ENCODE measurements around the gene SLC12A5.

The SLC12A5 gene

DNA sequence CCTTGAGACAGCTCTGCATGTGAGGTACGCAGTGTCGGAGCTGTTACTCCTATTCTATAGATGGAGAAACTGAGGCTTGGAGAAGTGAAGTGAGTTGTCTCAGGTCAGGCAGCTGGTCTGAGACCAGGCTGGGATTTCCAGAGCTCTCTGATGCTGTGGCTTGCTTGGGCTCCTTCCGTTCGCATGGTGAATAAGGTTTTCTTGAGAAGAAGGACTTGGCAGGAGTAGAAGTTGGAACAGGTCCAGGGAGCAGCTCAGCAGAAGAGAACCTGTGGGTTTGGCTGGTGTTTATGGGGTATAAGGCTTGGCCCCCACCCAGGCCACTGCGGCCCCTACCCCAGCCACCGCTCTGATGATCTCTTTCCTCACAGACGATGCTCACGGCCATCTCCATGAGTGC lies 7.4 kb downstream of the SLC12A5 start:
- DNase-seq (ENCODE audit: extremely low spot score), result no peak
- CTCF ChIA-PET, result interaction anchor here (4.1 kb wide), 1 partner anchor 13 kb away, joined by 23 read pairs; no protein-coding TSS in a partner anchor
- TF ChIP-seq CTCF (IDR thresholded peaks at IDR 0.05; ENCODE audit: control extremely low read depth, extremely low read depth, low read depth, missing control alignments), result no peak
- POLR2A ChIA-PET, result no interaction called here

DNA sequence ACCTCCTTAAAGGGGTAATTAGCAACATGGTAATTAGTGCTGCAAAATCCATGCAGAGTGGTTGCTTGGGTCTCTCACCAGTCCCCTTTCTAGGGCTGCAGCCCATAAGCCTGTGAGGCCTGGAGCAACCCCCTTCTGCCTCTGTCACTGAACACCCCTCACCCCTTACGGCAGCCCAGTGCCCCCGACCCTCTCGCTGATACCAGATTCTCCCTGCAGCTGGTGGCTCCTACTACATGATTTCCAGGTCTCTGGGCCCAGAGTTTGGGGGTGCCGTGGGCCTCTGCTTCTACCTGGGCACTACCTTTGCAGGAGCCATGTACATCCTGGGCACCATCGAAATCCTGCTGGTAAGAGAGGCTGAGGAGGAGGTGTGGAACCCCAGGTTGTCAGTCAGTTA lies 8.0 kb downstream of the SLC12A5 start:
- no peak for DNase-seq (ENCODE audit: extremely low spot score)
- ChIA-PET CTCF (interaction anchor here (0.8 to 4.1 kb wide), 3 partner anchors 14 to 51 kb away, joined by 3 to 23 read pairs (median 4); no protein-coding TSS in a partner anchor), POLR2A (no interaction called here)
- TF ChIP-seq CTCF (IDR thresholded peaks at IDR 0.05; ENCODE audit: control extremely low read depth, extremely low read depth, low read depth, missing control alignments), result no peak

- peak; percentile 57 for DNase-seq (ENCODE audit: extremely low spot score)
Observed at GRCh38 chr20:46040902-46041535, 12.0 kb downstream of the SLC12A5 start.

DNA sequence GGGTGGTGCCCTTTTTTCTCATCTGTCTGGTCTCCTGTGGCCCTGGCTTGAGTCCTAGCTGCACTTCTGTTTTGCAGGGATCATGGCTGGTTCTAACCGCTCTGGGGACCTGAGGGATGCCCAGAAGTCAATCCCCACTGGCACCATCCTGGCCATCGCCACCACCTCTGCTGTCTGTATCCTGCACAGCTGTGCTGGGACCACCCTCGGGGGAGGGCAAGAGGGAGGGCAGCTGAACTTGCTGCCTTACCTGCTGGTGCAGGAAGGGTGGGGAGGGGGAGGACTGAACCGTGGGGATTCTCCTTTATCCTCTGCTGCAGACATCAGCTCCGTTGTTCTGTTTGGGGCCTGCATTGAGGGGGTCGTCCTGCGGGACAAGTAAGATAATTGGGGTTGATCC lies 14.5 kb downstream of the SLC12A5 start:
- ChIA-PET POLR2A (no interaction called here), CTCF (interaction anchor here (0.8 to 1.1 kb wide), 2 partner anchors 11 to 21 kb away, joined by 3 read pairs; no protein-coding TSS in a partner anchor)
- no peak for DNase-seq (ENCODE audit: extremely low spot score)
- TF ChIP-seq CTCF (IDR thresholded peaks at IDR 0.05; ENCODE audit: control extremely low read depth, extremely low read depth, low read depth, missing control alignments), result no peak

More at GRCh38 chr20:46040902-46041535, 12.0 kb downstream of the SLC12A5 start:
- POLR2A ChIA-PET, result no interaction called here
- no peak for TF ChIP-seq CTCF (IDR thresholded peaks at IDR 0.05; ENCODE audit: control extremely low read depth, extremely low read depth, low read depth, missing control alignments)
- CTCF ChIA-PET, result interaction anchor here (0.8 kb wide), 1 partner anchor 27 kb away, joined by 3 read pairs; no protein-coding TSS in a partner anchor

GRCh38 chr20:46044896-46045295 lies 15.9 kb downstream of the SLC12A5 start:
- POLR2A ChIA-PET, result no interaction called here
- DNase-seq (ENCODE audit: extremely low spot score), result no peak
- TF ChIP-seq CTCF (IDR thresholded peaks at IDR 0.05; ENCODE audit: control extremely low read depth, extremely low read depth, low read depth, missing control alignments), result no peak
- CTCF ChIA-PET, result no interaction called here

- ChIA-PET CTCF (interaction anchor here (1.0 kb wide), 1 partner anchor 12 kb away, joined by 3 read pairs; no protein-coding TSS in a partner anchor), POLR2A (no interaction called here)
- TF ChIP-seq CTCF (IDR thresholded peaks at IDR 0.05; ENCODE audit: control extremely low read depth, extremely low read depth, low read depth, missing control alignments), result no peak
- no peak for DNase-seq (ENCODE audit: extremely low spot score)
Observed at GRCh38 chr20:46046588-46047310, 17.7 kb downstream of the SLC12A5 start.
